Fibroblast of skin of left quadriceps (primary cell): ENCODE measurements around the gene CALN1.
"Not testable (repeated sequence)": the region's sequence is repeated elsewhere in the genome, so short reads cannot be mapped to it uniquely, and the experiment has no call there.

ENCODE experiments used
- DNase-seq, 2 experiments: peaks; one replicate each; pipeline ENCODE4 v3.0.0-alpha.2; 2013; ENCODE audit warnings: low read depth in 2 of 2

Gene CALN1

DNA sequence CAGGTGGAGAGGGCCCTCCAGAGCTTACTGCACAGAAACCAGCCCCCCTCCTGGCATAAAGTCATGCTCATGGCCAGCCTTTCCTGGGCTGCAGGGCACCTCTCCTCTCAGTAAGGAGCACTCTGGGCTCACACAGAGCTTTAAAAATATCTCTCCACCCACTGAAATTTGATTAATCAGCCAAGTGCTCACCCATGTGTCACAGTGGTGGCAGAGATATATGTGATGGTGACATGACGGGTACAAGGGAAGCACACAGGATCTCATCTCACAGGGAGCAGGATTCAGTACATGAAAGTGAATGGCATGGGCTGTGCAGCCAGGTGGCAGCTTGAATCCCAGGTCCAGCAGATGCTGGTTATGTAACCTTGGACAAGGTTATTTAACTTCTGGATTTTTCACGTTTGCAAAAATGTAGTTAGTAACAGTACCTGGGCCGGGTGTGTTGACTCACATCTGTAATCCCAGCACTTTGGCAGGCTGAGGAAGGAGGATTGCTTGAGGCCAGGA lies 144.8 kb downstream of the CALN1 start:
- DNase-seq, result no peak

DNA sequence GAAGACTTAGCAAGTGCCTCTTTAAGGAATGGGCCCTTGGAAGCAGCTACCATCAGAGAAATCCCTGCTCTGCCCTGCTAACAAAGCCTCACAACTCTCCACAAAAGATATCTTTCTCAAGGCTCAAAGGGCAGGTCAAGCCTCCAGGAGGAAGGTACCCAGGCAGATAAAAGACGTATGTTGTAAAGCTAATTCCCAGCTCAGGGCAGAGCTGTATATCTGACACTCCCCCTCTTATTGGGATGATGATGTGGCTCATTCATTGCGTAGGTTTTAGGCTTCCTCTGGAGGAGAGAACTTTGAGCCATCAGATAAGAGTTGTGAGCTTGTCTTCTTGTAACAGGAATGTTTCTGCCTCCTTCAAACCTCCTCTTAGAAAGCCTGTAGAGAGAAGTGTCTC lies 145.4 kb downstream of the CALN1 start:
- DNase-seq, result no peak

DNA sequence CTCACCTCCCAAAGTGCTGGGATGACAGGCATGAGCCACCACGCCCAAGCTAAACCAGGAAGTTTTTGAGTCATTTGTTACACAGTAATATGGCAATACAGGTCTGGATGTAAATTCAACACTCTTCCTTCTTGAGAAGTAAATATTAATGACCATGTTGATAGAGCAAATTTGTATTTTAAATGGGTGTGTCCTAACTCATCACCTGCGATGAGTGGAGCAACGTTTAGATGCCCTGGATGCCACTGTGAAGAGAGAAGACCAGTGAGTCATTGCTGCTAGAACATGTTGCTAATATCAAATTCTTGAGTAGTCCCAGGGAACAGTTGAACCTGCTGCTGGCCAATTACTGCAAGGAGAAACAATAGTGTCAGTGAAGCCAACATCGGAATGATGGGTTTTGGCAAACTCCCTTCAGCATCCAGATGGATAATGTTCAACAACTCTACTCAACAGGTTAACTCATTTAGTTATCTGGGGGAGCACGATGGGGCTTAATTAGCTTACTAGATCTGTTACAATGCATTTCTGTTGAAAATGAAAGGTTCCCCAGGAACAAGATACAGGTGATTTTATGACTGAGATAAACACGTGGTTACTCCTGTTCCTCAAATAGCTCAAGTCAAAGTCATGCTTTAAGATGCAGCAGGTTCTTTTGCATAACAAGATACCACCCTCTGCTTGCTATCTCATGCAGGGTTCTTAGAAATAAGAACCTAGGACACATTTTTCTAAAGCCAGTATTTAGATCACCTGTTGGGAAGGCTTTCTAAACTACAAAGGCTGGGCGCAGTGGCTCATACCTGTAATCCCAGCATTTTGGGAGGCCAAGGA lies 146.8 kb downstream of the CALN1 start:
- no peak for DNase-seq

DNA sequence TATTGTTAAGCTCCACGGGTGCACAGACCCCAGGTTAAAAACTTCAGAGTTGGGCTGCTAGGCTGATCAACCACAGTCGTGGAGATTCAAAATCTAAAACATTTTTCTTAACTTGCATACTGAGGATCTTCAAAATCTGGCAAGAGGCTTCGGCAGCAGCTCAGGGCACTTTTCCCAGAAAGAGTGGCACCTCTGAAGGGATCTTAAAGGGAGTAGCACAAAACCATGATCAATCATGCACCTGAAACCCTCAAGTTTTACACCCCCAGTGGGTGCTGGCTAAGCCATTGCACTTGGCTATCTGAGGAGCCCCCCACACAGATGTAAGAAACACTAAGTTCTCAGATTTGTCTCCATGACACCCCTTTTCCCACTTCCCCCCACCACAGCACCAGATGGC lies 151.7 kb downstream of the CALN1 start:
- DNase-seq, result no peak

DNA sequence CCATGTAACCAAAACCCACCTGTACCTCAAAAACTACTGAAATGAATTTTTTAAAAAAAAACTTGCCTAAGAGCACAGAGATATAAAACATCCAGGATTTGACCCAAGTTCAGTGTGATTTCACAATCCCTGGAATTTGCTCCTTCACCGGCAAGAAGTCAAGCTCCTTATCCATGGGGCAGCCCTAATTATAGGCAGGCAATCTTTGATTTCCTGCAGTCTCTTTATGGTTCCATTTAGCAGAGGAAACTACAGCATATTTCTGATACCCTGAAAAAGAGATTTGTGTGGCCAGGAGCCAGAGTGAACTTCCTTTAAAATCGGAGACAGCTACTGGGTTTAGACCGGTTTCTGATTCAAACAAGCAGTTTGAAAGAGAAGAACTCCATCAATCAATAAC lies 154.1 kb downstream of the CALN1 start:
- DNase-seq, result no peak

DNA sequence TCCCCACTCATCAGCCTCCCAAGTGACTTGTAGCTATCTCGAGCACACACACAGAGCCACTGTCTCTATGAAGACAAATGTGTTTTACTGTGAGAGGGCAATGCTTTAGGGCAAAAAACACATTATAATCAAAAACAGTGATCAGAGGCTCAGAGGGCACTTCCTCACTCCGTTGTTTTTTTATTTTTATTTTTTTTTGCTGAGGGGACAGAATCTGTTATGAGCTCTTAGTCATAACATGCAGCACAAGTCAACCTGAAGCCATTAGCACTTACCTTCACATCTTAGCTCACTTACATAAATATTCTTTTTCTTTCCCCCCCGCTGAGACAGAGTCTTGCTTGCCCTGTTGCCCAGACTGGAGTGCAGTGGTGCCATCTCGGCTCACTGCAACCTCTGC lies 157.7 kb downstream of the CALN1 start:
- no peak for DNase-seq

DNA sequence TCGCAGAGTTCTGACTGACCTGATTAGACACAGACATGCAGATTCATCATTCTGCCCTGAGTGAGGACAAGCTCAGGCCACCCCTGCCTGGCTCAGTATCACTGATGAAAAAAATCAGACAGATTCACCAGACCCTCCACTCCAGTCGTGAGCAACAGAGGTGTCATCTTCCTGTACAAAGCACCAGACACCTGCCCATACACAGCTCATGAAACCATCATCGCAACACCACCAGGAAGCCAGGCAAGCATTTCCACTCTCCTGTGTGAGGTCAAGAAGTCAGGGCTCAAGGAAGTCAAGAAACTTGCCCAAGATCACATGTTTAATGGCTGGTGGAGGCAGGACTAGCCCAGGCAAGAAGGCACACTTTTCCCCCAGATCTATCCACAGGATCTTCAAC lies 163.0 kb downstream of the CALN1 start:
- DNase-seq, result no peak

DNA sequence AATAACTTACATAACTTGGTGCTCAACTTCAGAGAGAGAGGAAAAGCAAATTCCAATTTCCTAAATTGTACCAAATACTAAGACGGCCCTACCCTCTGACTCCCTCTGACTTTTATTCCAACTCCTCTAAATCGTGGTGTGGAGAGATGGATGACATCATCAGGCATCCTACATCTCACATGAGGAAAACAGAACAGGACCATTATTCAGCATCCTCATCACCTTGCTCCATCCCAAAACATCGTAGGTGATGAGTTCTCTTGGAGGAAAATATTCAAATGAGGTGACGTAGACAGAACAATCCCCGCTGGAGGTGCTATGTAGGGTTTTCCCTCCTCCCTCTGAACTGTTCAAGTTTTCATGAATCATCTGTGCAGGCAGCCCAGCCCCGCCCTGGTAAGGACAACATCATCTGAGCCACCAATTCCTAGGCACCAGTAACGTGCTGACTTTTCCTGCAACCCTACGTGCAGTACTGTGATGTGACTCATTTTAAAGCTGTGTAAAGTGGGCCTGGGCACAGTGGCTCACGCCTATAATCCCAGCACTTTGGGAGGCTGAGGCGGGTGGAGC lies 167.2 kb downstream of the CALN1 start:
- no peak for DNase-seq

DNA sequence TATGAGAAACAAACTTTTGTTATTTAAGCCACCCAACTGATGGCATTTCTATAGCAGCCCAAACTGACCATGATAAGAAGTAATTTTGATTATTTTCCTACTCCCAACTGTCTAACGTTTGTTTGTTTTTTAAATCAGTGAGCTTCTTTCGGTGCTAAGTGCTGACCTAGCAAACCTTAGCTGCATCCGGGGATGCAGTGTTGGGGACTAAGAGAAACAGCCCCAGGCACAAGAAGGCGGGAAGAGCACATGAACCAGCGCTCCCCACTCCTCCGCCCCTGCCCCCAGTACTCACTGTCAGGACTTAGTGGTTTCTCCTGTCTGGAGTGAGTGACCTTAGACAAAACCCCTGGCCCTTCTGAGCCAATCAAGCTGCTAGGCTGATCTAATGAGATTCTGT lies 168.8 kb downstream of the CALN1 start:
- no peak for DNase-seq

DNA sequence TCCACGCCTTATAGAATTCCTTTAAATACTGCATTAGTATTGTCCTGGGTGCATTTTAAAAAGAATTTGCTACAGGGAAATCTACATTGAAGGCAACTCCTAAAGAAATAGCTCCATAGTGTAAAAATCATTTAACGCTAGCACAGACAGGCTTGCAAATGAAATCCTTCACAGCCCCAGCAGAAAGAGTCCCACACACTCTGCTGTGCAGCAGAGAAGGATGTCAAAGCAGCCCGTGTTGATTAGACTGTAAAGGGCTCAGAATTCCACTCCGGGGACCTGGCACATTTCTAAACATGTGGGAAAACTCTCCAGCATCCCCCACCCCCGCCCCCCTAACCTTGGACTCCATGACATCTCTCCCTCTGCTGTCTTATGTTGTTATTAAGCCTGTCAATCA lies 176.8 kb downstream of the CALN1 start:
- DNase-seq, result no peak

DNA sequence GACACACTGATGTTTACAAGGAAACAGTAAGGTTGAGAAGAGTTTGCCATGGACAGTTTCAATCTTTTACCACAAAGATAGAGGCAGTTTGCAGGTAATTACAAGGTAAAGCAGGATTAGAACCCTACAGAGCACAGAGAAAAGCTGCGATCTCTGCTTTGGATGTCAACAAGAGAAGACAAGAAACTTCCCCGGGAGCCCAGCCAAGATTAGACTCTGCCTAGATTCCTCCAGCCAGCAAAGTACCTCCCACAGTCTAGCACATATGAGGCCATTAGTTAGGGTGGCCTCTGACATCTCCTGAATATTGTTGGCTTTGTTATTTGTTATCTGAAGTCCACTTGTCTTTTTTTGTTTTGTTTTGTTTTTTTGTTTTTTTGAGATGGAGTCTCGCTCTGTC lies 178.1 kb downstream of the CALN1 start:
- DNase-seq, result no peak

DNA sequence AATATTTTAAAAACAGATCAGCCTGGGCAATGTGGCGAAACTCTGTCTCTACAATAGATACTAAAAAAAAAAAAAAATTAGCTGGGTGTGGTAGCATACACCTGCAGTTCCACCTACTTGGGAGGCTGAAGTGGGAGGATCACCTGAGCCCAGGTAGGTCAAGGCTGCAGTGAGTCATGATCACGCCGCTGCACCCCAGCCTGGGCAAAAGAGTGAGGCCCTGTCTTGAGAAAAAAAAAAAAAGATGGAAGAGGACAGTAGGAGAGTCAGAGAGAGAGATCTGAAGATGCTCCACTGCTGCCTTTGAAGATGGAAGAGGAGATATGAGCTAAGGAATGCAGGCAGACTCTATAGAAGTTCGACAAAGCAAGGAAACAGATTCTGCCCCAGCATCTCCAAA lies 181.9 kb downstream of the CALN1 start:
- DNase-seq, result no peak

DNA sequence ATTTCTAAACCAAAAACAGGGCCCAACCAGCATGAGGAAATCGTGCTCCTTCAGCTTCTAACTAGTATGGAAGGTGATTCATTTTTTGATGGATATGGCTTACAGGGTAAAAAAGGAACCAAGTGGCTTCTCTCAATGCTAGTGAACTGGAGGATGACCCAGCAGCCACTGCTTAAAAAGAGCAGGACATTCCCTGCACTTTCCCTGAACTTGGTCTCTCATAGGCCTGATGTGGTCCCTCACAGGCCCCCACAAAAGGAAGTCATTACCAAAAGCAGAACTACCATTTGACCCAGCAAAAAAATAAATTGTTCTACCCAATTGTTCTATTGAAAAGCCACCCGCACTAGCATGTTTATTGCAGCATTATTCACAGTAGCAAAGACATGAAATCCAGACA lies 188.8 kb downstream of the CALN1 start:
- no peak for DNase-seq

DNA sequence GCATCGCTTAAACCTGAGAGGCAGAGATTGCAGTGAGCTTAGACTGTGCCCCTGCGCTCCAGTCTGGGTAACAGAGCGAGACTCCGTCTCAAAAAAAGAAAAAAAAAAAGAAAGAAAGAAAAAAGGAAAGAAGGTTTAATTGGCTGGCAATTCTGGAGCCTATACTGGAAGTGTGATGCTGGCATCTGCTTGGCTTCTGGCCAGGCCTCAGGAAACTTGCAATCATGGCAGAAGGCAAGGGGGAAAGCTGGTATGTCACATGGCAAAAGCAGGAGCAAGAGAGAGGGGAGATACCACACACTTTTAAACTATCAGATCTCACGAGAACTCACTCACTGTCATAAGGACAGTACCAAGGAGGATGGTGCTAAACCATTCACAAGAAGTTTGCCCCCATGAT lies 190.0 kb downstream of the CALN1 start:
- no peak for DNase-seq

DNA sequence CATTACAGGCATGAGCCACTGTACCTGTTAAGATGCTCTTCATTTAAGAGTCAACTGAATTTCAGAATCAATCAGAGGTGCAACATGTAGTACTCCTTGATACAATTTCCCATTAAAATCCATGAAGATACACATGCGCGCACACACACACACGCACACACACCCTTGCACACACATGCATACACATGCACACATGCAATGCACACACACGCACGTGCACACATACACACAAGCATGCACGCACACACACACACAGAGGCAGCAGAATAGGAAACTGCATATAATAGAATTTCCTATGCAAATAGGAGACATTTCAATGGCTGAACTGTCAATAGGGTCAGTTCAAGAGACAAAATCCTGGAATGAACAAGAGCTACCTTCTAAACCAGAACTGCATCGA lies 192.6 kb downstream of the CALN1 start:
- DNase-seq, result no peak

DNA sequence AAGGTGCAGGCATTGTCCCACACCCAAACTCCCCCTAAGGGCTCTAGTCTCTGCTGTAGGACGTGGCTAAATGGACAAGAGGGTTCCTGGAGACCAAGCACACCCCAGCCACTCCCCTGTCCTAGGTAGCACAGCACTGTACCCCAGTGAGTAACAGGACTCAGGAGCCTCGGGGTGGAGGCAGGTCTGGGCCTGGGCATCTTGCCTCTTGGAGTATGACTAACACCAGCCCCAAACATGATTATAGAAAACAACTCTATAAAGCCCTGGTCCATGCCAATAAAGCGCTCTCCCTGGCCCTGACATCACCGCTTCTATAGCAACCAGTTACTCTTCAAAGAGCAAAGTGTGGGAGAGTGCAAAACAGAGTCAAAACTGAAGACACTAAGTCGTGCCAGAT lies 195.0 kb downstream of the CALN1 start:
- no peak for DNase-seq

DNA sequence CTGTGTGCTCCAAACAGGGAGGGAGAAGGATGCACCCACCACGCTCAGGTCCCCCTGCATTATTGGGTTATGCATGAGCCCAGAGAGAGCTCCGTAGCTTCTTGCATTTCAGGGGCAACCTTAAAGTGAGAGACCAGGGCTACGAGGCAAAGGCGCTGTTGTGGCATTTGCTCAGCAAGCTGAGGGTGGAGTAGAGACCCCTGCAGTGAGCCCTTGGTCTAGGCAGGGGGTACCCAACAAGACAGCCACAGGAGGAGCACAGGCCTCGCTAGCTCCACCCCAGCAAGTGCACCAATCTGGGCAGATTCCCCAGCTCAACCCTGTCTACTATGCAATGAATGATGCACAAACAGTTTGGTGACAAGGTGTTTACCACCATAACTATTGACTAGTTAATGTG lies 198.4 kb downstream of the CALN1 start:
- DNase-seq, result no peak

DNA sequence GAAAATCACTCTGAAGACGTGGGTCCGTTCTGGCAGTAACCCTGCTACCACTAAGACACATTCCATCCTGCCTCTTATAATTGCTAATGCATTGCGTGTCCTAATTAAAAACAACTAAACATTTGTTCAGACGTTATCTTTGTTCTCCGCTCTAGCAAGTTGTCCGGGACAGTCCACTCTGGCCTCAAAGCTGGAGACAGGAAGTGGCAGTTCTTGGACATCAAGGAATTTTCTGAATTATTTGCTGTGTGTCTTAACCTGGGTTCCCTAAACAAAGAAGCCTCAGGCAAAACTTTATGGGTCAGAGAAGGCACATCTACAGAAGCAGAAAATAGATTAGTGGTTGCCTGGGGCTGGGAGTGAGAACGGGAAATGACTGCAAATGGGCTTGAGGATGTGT lies 199.1 kb downstream of the CALN1 start:
- DNase-seq, result no peak

DNA sequence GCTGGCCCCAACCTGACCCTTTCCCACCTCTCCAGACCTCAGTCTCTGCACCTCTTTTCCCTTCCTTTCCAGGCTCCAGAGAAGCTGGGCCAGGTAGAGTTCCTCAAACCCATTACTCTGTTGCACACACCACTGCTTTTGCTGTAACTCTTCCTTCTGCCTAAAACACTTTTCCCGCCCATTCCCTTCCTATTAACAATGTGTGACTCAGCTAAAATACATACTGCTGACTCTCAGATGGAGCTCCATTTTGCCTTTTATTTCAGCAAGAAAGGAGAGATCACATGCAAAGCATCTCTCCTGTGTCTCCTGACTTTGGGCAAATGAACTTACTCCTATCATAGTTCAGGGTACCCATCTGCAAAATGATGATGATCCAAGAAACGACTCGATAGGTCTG lies 201.0 kb downstream of the CALN1 start:
- DNase-seq, result no peak

DNA sequence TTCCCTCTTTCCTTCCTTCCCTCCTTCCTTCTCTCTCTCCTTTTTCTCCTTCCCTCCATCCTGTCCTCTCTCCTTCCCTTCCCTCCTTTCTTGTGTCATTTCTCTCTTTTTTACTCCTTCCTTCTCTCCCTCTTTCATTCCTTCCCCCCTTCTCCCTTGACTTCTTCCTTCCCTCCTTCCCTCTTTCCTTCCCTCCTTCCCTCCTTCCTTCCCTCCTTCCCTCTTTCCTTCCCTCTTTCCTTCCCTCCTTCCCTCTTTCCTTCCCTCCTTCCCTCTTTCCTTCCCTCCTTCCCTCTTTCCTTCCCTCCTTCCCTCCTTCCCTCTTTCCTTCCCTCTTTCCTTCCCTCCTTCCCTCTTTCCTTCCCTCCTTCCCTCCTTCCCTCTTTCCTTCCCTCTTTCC lies 203.1 kb downstream of the CALN1 start:
- not testable (repeated sequence) for DNase-seq

DNA sequence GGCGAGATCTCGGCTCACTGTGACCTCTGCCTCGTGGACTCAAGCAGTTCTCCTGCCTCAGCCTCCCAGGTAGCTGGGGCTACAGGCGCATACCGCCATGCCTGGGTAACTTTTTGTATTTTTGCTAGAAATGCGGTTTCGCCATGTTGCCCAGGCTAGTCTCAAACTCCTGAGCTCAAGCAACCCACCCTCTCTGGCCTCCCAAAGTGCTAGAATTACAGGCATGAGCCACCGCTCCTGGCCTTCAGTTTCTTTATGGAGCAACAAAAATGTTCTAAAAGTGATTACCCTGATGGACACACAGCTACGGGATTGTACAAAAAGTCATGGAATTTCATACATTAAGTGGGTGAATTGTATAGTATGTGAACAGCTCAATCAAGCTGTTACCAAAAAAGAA lies 216.0 kb downstream of the CALN1 start:
- DNase-seq, result no peak

DNA sequence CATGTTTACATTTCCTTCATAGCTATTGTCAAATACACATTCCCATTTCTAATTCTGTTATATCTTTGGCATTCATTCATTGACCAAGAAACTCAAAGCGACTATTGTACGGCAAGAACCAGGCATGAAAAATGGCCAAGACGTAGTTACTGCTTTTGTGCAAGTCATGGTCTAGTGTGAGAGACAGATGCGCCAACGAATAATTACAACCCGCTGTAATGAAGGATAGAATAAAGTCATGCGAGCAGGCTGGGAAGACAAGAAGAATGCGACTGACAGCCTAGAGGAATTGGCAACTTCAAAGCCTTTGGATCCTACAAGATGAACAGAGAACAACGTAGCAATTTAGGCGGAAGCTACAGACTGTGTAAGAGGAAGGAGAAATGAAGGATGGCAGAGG lies 221.2 kb downstream of the CALN1 start:
- no peak for DNase-seq

DNA sequence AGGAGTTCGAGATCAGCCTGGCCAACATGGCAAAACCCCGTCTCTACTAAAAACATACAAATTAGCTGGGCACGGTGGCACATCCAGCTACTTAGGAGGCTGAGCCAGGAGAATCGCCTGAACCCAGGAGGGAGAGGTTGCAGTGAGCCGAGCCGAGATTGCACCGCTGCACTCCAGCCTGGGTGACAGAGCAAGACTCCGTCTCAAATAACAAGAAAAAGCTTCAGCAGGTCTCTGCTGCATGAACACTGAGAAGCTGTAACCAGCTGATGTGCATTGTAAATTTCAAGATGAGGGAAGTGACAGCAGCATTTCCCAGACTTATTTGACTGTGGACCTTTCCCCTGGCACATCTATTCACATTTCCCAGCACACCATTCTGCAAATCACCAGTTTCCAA lies 222.0 kb downstream of the CALN1 start:
- DNase-seq, result no peak

DNA sequence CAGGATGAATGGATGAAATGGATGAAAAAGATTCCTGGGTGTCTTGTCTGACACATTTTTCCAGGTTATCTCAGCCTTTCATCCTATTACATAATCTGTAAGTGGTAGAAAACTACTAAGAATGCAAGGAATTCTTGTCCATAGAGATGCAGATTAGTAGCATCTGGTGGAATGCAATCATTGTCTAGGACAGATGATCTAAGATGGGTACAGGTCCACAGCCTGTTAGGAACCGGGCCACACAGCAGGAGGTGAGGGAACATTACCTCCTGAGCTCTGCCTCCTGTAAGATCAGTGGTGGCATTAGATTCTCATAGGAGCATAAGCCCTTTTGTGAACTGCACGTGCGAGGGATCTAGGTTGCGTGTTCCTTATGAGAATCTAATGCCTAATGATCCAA lies 225.0 kb downstream of the CALN1 start:
- no peak for DNase-seq
